ENCODE measurements around the gene VAMP5. TPM values are rescaled to one million over a fixed set of nuclear protein-coding genes. Genes with fewer than 3 reads are reported as not detected.

Gene VAMP5
- total and polyA plus RNA-seq, 9 of the 15 experiments (the other 6 are each of a cell fraction or from before 2014, with no cell fraction given) = 0.54 to 1.9 (median 1.5) TPM; not detected in 2

DNA sequence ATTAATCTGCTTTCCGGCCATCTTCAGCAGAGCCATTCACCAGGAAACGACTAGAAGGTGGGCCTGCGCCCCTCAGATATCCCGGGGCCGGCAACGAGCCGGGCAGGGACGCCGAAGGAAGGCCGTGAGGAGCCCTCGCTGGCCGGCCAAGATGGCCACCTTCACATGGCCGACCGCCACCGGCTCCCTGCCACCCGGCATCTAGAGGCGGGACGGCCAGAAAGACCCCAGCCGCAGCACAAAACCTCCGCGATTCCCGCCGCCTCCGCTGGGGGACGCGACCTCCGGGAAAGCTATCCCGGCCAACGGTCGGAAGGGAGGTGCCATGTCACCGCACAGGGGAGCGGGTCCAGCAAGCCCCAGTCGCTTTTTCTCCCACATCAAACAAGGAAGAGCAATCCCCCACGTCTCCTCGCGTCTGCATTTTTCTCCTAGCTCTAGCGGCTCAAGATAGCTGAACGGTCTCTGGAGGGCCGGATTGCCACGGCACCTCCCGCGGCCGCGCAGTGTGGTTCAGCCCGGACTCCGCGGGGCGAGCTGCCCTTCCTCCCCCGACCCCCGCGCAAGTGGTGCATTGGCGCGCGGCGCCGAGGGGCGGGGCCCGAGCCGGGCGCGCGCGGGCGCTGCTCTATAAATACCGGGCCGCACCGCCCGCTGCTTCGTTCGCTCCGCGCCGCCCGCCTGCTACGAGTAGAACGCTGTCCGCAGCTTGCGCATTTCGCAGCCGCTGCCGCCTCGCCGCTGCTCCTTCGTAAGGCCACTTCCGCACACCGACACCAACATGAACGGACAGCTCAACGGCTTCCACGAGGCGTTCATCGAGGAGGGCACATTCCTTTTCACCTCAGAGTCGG, 45.5 kb upstream of the VAMP5 start, which contains the start of gene MAT2A (continued):
- TF ChIP-seq, protein P1, sequence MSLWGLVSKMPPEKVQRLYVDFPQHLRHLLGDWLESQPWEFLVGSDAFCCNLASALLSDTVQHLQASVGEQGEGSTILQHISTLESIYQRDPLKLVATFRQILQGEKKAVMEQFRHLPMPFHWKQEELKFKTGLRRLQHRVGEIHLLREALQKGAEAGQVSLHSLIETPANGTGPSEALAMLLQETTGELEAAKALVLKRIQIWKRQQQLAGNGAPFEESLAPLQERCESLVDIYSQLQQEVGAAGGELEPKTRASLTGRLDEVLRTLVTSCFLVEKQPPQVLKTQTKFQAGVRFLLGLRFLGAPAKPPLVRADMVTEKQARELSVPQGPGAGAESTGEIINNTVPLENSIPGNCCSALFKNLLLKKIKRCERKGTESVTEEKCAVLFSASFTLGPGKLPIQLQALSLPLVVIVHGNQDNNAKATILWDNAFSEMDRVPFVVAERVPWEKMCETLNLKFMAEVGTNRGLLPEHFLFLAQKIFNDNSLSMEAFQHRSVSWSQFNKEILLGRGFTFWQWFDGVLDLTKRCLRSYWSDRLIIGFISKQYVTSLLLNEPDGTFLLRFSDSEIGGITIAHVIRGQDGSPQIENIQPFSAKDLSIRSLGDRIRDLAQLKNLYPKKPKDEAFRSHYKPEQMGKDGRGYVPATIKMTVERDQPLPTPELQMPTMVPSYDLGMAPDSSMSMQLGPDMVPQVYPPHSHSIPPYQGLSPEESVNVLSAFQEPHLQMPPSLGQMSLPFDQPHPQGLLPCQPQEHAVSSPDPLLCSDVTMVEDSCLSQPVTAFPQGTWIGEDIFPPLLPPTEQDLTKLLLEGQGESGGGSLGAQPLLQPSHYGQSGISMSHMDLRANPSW (CRISPR knock-in tag; IDR thresholded peaks at IDR 0.05) = peak; percentile 86
- TF ChIP-seq ELK3 (CRISPR knock-in tag; IDR thresholded peaks at IDR 0.05) = no peak
- TF ChIP-seq U2AF1 (optimal IDR thresholded peaks at IDR 0.05; ENCODE audit: low read depth, low read length) = peak; percentile 99
- 0 out of 2 replicates have a peak, but pooled peaks have one; percentile 36 for TF ChIP-seq HLTF (IDR thresholded peaks at IDR 0.05)
- peak; percentile 80 for TF ChIP-seq HMGXB4 (CRISPR knock-in tag; IDR thresholded peaks at IDR 0.05)
- no peak for TF ChIP-seq TFAM (CRISPR knock-in tag; conservative IDR thresholded peaks at IDR 0.05)
- peak; percentile 71 for TF ChIP-seq NCOA1 (IDR thresholded peaks at IDR 0.05; ENCODE audit: low read depth)
- TF ChIP-seq HNRNPL (IDR thresholded peaks at IDR 0.05; ENCODE audit: low read depth, low read length) = peak; percentile 39; the same call in 1 of the 2 replicates
- TF ChIP-seq ZNF324 (CRISPR knock-in tag; IDR thresholded peaks at IDR 0.05) = no peak; the same call in 1 of the 2 replicates
- peak; percentile 56; the same call in 1 of the 2 replicates for TF ChIP-seq FOSL1 (tag; conservative IDR thresholded peaks at IDR 0.05)
- TF ChIP-seq CSDE1 (IDR thresholded peaks at IDR 0.05) = peak in 1 of 2 experiments; percentile 79; a peak in 2 of 4 replicates
- TF ChIP-seq ASH1L (IDR thresholded peaks at IDR 0.05; ENCODE audit: borderline replicate concordance, low read depth, partially characterized antibody) = peak; percentile 82
- peak; percentile 92 for TF ChIP-seq TCF7L2 (IDR thresholded peaks at IDR 0.05; ENCODE audit: low read depth, low read length)
- TF ChIP-seq HEY1 (CRISPR knock-in tag; IDR thresholded peaks at IDR 0.05; ENCODE audit: borderline replicate concordance) = no peak; the same call in 1 of the 2 replicates
- TF ChIP-seq CBX1 (IDR thresholded peaks at IDR 0.05; ENCODE audit: low read depth) = peak; percentile 98
- 0 out of 2 replicates have a peak, but pooled peaks have one; percentile 62 for TF ChIP-seq ZC3H8 (IDR thresholded peaks at IDR 0.05)
- no peak for TF ChIP-seq EWSR1 (IDR thresholded peaks at IDR 0.05; ENCODE audit: borderline replicate concordance, low read depth, partially characterized antibody)
- TF ChIP-seq MTF1 (CRISPR knock-in tag; IDR thresholded peaks at IDR 0.05; ENCODE audit: borderline replicate concordance) = no peak
- TF ChIP-seq ATF4 (CRISPR knock-in tag; IDR thresholded peaks at IDR 0.05) = peak; percentile 8; the same call in 1 of the 2 replicates

Data from K562 (cell line).